Omental fat pad (tissue), 4 donors: Measurements from ENCODE around the gene EXOC3. TPM values are rescaled to one million over a fixed set of nuclear protein-coding genes. Genes with fewer than 3 reads are reported as not detected.

Experiments used
- ATAC-seq: fragments of 150-250 bp; one replicate; pipeline ENCODE4 v1.9.1; 2016; ENCODE audit warnings: mild to moderate bottlenecking, moderate library complexity; ENCODE audit not compliant: low FRiP score
- DNase-seq: peaks from one replicate; pipeline ENCODE4 v3.0.0-alpha.2; 2019; ENCODE audit warnings: low spot score
- total RNA-seq, 4 donors: library from RNA; depleted of rRNA; stranded (reverse); fragments of >200 nt; gene quantifications; one replicate each; pipeline ENCODE4 v1.1.0, GENCODE V29; 2016
- TF ChIP-seq, protein P1 (sequence below), 3 donors: fragments of 450-650 bp; IDR thresholded peaks; one replicate each; pipeline ENCODE4 v1.5.1; 2016 to 2017; ENCODE audit warnings: antibody characterized with exemption in 3 of 3, mild to moderate bottlenecking in 3 of 3, moderate library complexity in 2 of 3

Gene EXOC3
- total RNA-seq, 4 donors from 2014 or later: 46.0 to 56.1 (median 49.5) TPM

GRCh38 chr5:509611-510185 is 66.7 kb downstream of the EXOC3 start:
- ATAC-seq: no peak
- DNase-seq: no peak
- TF ChIP-seq, protein P1, sequence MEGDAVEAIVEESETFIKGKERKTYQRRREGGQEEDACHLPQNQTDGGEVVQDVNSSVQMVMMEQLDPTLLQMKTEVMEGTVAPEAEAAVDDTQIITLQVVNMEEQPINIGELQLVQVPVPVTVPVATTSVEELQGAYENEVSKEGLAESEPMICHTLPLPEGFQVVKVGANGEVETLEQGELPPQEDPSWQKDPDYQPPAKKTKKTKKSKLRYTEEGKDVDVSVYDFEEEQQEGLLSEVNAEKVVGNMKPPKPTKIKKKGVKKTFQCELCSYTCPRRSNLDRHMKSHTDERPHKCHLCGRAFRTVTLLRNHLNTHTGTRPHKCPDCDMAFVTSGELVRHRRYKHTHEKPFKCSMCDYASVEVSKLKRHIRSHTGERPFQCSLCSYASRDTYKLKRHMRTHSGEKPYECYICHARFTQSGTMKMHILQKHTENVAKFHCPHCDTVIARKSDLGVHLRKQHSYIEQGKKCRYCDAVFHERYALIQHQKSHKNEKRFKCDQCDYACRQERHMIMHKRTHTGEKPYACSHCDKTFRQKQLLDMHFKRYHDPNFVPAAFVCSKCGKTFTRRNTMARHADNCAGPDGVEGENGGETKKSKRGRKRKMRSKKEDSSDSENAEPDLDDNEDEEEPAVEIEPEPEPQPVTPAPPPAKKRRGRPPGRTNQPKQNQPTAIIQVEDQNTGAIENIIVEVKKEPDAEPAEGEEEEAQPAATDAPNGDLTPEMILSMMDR (IDR thresholded peaks at IDR 0.05): no peak

GRCh38 chr5:510521-510920 is 67.5 kb downstream of the EXOC3 start:
- ATAC-seq (no peak), DNase-seq (no peak)
- TF ChIP-seq, protein P1 (IDR thresholded peaks at IDR 0.05): no peak

DNA sequence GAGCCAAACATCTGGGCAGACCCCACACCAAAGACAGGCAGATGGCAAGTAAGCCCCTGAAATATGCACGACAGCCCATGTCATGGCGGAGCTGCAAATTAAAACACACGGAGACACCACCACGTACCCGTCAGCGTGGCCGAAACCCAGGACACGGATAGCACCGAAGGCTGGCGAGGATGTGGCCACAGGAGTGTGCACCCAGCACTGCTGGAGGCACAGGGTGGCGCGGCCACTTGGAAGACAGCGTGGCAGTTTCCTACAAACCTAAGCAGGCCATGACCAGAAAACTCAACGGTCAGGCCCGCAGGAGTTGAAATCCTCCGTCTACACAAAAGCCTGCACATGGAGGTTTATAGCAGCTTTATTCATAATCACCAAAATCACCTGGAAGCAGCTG is 68.5 kb downstream of the EXOC3 start:
- ATAC-seq (no peak), DNase-seq (no peak)
- TF ChIP-seq, protein P1 (IDR thresholded peaks at IDR 0.05): no peak

DNA sequence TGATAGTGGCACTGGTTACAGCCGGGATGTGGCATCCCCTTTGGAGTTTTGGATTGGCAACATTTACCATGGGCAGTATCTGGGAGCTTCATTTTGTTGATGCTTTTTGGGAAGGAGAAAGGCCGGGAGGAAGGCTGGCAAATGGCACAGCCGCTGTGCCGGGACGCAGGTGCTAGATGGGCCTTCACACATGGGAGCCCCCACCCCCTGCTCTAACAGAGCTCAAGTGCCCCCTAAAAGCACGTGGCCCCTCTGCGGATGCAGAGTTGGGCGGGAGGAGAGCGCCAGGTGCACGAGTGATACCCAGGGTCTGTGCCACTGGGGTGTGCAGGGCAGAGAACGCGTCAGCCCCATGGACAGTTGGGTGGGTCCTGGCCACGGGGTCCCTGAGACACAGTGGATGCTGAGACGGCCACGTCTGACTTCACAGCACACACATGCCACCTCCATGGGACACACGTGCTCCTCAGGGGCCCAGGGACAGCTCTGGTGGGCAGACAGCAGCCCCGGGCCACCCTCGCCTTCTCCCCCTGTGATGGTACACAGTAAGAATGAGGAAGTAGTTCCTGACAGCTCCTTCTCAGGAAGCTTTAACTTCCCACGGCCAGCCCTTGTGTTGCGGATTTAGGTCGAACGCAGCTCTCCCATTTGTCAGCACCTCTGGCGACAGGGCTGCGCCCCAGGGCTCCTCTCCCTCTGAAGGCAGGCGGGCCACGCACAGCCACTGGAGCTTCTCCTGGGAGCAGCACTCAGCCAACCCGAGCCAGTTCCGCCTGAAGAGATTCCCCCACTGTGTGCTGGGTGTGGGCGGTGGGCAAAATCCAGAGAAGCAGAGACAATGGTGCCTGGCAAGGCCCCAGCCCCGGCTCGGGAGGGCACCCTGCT is 70.5 kb downstream of the EXOC3 start:
- DNase-seq (no peak), ATAC-seq (no peak)
- TF ChIP-seq, protein P1 (IDR thresholded peaks at IDR 0.05): no peak

- TF ChIP-seq, protein P1 (IDR thresholded peaks at IDR 0.05): no peak
- no peak for DNase-seq
- ATAC-seq: no peak
Measured at GRCh38 chr5:514101-514485, 71.1 kb downstream of the EXOC3 start.

DNA sequence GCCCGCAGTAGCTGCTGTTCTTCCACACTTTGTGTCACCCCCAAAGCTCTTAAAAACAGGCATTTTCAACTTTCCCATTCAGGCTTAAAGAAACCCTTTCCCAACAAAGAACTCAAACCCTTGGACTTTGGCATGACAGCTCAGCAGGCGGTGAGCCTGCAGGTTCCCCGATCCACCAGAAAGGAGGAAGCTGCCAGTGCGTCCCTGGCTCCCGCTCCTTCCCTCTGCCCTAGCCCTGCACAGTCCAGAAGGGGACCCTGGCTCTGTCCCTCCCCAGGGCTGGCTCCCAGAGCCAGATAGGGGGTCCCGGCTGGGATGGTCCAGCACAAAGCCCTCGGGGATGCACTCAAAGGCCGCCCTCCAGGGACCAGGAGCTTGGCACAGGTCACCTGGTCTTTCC is 71.7 kb downstream of the EXOC3 start:
- no peak for ATAC-seq
- TF ChIP-seq, protein P1 (IDR thresholded peaks at IDR 0.05): no peak

More for the DNA sequence above, 71.7 kb downstream of the EXOC3 start:
- no peak for DNase-seq
